PC-9 (cell line): ENCODE results near the gene IL12RB1.

Source experiments
- EZH2 ChIP-seq: fragments of 200-600 bp; sonication (generic); IDR thresholded peaks from 2 replicates; pipeline ENCODE4 v1.8.0; 2017; ENCODE audit warnings: antibody characterized with exemption, low read depth
- TF ChIP-seq, protein P1 (sequence below): fragments of 200-600 bp; sonication (generic); conservative IDR thresholded peaks from 2 replicates; pipeline ENCODE4 v1.6.1; 2017; ENCODE audit warnings: mixed run types, antibody characterized with exemption, mild to moderate bottlenecking, moderate library complexity

DNA sequence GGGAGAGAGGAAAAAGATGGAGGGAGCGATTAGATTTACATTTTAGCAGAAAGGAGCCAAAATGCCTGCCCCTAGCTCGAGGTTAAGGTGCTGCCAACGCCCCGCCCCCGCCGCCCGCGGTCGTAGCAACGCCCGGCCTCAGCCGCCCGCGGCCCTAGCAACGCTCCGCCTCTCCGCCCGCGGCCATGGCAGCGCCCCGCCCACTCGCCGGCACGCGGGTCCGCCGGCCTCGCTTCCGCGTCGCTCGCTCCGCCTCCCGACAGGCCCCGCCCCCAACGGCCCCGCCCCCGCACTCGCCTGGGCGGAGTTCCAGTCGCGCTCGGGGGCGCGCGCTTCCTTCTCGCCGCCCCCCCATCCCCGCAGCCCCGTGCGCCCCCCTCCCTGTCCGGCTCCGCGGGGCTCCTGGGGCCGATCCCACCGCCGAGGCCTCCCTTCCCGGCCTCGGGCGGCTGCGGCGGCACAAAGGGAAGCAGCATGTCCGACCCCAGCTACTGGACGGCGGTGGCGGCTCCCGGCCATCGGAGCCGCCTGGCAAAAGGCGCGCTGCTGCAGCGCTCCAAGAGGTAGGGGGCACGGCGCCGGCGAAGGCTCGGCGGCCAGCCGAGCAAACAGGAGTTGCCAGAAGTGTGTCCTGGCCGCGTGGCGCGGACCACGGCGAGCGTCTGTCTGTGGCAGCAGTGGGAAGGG is 31.1 kb upstream of the IL12RB1 start:
- TF ChIP-seq, protein P1, sequence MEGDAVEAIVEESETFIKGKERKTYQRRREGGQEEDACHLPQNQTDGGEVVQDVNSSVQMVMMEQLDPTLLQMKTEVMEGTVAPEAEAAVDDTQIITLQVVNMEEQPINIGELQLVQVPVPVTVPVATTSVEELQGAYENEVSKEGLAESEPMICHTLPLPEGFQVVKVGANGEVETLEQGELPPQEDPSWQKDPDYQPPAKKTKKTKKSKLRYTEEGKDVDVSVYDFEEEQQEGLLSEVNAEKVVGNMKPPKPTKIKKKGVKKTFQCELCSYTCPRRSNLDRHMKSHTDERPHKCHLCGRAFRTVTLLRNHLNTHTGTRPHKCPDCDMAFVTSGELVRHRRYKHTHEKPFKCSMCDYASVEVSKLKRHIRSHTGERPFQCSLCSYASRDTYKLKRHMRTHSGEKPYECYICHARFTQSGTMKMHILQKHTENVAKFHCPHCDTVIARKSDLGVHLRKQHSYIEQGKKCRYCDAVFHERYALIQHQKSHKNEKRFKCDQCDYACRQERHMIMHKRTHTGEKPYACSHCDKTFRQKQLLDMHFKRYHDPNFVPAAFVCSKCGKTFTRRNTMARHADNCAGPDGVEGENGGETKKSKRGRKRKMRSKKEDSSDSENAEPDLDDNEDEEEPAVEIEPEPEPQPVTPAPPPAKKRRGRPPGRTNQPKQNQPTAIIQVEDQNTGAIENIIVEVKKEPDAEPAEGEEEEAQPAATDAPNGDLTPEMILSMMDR: no peak
- no peak for TF ChIP-seq EZH2
